Chondrocyte (in vitro differentiated cells): ENCODE data around the gene PLXNA2. TPM values are rescaled to one million over a fixed set of nuclear protein-coding genes. Genes with fewer than 3 reads are reported as not detected.

ENCODE experiments used
- DNase-seq: peaks from one replicate; pipeline ENCODE4 v3.0.0; 2021; ENCODE audit warnings: mixed read lengths, low spot score
- H3K27ac Mint-ChIP-seq: one replicate; pipeline ENCODE4 v1.8.0; 2021; ENCODE audit warnings: mild to moderate bottlenecking, moderate library complexity, mixed read lengths; ENCODE audit not compliant: unreplicated experiment
- H3K27me3 Mint-ChIP-seq: 2 replicates; pipeline ENCODE4 v1.8.0; 2021; ENCODE audit warnings: low read depth, mixed read lengths
- H3K36me3 Mint-ChIP-seq: 2 replicates; pipeline ENCODE4 v1.8.0; 2021; ENCODE audit warnings: low read depth, mixed read lengths
- H3K4me1 Mint-ChIP-seq: 2 replicates; pipeline ENCODE4 v1.8.0; 2021; ENCODE audit warnings: low read depth, mild to moderate bottlenecking, mixed read lengths
- H3K4me3 Mint-ChIP-seq: one replicate; pipeline ENCODE4 v1.8.0; 2021; ENCODE audit warnings: mild to moderate bottlenecking, moderate library complexity, mixed read lengths; ENCODE audit not compliant: unreplicated experiment
- H3K9me3 Mint-ChIP-seq: 2 replicates; pipeline ENCODE4 v1.8.0; 2021; ENCODE audit warnings: low read depth, mixed read lengths
- CTCF ChIP-seq: fragments of 200-600 bp; sonication (generic); IDR thresholded peaks from 2 replicates; pipeline ENCODE4 v1.5.0; 2021; ENCODE audit warnings: antibody characterized with exemption, mild to moderate bottlenecking, moderate library complexity
- total RNA-seq: library from RNA; stranded (reverse); gene quantifications from 3 replicates; pipeline ENCODE4 v1.2.1, GENCODE V29; 2021

Gene PLXNA2
- total RNA-seq, 1 donor from 2014 or later = 22.0 TPM

DNA sequence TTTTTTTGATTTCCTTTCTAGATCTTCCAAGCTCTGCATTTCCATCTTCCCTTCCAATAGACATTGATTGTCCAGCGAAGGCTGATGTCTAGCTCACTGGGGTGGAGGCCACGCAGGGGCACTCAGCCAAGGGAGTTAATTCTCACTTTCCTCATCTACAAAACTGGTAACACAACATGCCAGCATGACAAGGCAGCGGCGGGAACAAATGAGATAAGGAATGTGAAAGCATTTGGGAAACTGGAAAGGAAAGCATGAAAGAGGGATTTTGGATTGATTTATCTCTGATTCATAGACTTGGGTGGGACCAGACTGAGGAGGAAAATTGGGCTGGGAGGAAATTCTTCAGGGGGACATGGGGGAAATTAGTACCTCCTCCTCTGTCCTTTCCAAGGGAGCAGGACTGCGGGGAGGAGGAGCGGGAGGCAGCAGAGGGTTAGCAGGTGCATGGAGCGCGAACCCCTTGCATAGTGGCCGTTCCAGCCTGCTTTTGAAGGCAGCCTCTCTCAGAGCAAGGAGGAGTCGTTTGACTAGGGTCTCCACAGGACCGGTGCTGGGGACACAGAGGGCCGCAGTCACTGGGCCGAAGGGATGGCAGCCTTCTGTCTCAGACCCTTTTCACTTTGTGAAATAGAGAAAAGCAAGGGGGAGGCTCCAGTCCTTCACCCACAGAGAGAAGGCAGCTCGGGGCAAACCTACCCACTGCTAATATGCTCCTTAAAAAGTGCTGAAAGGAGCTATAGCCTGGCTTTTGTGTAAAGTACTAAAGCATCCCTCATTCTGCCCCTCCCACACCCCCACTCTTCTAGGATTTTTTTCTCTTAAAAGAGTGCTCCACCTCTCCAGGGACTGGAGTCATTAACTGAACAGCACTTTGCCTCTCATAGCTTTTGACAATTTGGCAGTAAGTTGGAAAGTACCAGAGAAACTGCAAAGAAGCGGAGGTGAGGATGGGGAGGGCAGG, 89.2 kb downstream of the PLXNA2 start:
- no peak overlapping the region for H3K27ac Mint-ChIP-seq

GRCh38 chr1:208154040-208154439, 90.1 kb downstream of the PLXNA2 start:
- no peak overlapping the region for H3K4me3 Mint-ChIP-seq
- H3K27ac Mint-ChIP-seq = no peak overlapping the region
- no peak for DNase-seq
- H3K9me3 Mint-ChIP-seq = no peaks in the 10 kb centered on the region
- peaks cover 32% of the 10 kb centered on the region for H3K4me1 Mint-ChIP-seq
- peaks cover 4% of the 10 kb centered on the region for H3K36me3 Mint-ChIP-seq
- no peak for TF ChIP-seq CTCF
- H3K27me3 Mint-ChIP-seq = no peaks in the 10 kb centered on the region

More for the DNA sequence above, 89.2 kb downstream of the PLXNA2 start:
- Mint-ChIP-seq H3K4me1 (peaks cover 41% of the 10 kb centered on the region), H3K36me3 (peaks cover 4% of the 10 kb centered on the region), H3K9me3 (no peaks in the 10 kb centered on the region), H3K27me3 (no peaks in the 10 kb centered on the region), H3K4me3 (no peak overlapping the region)
- no peak for TF ChIP-seq CTCF
- no peak for DNase-seq

DNA sequence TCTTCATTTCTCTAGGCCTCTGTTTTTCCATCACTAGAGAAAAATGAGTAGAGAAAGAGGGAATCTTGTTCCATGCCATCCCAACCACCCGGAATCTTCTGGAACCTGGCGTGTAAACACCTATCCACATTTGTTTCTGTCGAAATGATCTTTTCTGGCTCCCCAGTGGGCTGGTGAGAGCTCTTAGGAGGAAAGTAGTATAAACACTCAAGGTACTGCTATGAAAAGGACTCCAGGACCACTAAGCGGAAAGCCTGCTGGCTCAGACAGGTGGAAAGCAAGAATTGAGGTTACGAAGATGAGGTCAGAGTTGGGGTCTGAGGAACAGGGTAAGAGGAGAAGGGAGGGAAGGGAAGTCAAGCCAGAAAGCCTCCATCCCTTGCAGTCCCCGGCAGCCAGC, 90.8 kb downstream of the PLXNA2 start:
- H3K36me3 Mint-ChIP-seq = peaks cover 4% of the 10 kb centered on the region
- H3K9me3 Mint-ChIP-seq = no peaks in the 10 kb centered on the region
- DNase-seq = no peak
- peaks cover 26% of the 10 kb centered on the region for H3K4me1 Mint-ChIP-seq
- H3K27me3 Mint-ChIP-seq = no peaks in the 10 kb centered on the region
- H3K27ac Mint-ChIP-seq = no peak overlapping the region
- no peak overlapping the region for H3K4me3 Mint-ChIP-seq
- TF ChIP-seq CTCF = no peak

DNA sequence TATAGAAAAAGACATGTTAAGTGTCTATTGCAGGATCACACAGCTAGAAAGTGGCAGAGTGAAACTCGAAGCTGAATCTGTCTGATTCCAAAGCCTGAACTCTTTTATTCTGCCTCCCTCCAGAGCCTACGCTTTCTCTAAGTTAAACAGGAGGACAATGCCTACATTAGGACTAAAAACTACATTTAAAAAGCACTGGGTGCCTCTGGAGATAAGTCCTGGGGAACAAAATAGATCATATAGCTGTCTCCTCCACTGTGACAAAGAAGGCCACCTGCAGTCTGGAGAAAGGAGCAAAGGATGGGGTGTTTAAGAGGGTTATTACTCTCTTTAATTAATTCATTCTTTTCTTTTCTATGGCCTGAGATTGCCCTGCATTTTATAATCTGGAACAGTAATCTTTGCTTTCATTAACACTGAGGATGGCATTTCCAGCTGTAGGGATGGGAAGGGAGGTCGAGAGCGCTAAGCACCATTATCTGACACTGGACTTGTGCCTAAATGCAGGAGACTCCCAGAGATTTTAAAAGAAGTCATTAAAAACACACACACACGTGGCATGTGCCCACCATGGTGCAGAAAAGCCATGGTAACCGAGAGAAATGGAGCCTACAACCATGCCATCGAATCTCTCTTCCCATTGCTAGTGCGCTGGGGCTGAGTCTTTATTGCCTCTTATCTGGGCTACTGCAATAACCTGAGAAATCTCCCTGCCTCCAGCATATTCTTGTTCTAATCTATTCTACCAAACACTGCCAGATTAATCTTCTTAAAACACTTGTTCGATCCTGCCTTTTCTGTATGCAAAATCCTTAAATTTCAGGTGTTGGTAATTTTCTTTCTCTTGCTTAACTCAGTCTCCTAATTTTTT, 92.2 kb downstream of the PLXNA2 start:
- Mint-ChIP-seq H3K4me1 (peaks cover 11% of the 10 kb centered on the region), H3K4me3 (no peak overlapping the region), H3K27ac (no peak overlapping the region), H3K36me3 (peaks cover 4% of the 10 kb centered on the region), H3K9me3 (no peaks in the 10 kb centered on the region), H3K27me3 (no peaks in the 10 kb centered on the region)
- DNase-seq = no peak
- no peak for TF ChIP-seq CTCF

DNA sequence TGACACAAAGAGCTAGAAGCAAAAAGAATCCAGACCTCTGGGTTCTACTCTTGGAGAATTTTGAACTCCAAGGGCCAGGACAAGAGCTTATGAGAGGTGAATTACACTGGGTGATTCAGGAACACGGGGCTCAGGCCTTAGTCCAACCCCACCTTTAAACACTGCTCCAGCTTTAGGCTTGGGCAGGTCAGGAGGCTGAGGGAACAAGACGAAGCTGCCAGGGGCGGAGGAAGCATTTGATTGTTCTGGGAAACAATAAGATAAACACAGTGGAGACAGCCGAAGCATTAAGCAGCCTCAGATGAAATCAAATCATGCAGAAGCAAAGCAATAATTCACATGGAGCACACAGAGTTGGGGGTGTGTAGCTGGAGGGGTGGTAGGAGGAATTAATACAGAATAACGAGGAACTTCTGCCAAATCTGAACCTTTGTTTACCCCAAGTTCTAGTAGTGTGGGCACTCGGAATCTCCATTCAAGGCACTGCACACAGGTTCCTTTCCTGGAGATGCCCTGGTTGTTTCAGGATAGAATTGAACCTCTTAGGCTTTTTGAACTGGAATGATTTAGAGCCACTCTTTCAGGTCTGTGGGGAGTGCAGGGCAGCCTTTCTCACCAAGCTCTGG, 93.2 kb downstream of the PLXNA2 start:
- DNase-seq = no peak
- Mint-ChIP-seq H3K9me3 (no peaks in the 10 kb centered on the region), H3K27ac (no peak overlapping the region), H3K4me3 (no peak overlapping the region), H3K4me1 (peaks cover 8% of the 10 kb centered on the region), H3K36me3 (peaks cover 4% of the 10 kb centered on the region), H3K27me3 (no peaks in the 10 kb centered on the region)
- no peak for TF ChIP-seq CTCF
